Esophagus muscularis mucosa (tissue), 3 donors: ENCODE results near the gene GNAS-AS1.

Experiments used
- POLR2A ChIP-seq: fragments of 450-650 bp; IDR thresholded peaks from one replicate; pipeline ENCODE4 v1.6.1; 2017; ENCODE audit warnings: antibody characterized with exemption, moderate library complexity, mild to moderate bottlenecking, low read depth
- POLR2AphosphoS5 ChIP-seq, 2 donors: sonication (generic); formaldehyde crosslinking; IDR thresholded peaks; one replicate each; pipeline ENCODE4 v1.6.1; 2017; ENCODE audit warnings: antibody characterized with exemption in 2 of 2
- TF ChIP-seq, protein P1 (sequence below), 3 experiments: fragments of 200-600 bp in 2 of 3; fragments of 450-650 bp in 1 of 3; sonication (generic) in 2 of 3; IDR thresholded peaks; one replicate each; pipeline ENCODE4 v1.5.1; 2017 to 2019; ENCODE audit warnings: antibody characterized with exemption in 3 of 3, mild to moderate bottlenecking in 2 of 3, moderate library complexity in 1 of 3

- TF ChIP-seq, protein P1, sequence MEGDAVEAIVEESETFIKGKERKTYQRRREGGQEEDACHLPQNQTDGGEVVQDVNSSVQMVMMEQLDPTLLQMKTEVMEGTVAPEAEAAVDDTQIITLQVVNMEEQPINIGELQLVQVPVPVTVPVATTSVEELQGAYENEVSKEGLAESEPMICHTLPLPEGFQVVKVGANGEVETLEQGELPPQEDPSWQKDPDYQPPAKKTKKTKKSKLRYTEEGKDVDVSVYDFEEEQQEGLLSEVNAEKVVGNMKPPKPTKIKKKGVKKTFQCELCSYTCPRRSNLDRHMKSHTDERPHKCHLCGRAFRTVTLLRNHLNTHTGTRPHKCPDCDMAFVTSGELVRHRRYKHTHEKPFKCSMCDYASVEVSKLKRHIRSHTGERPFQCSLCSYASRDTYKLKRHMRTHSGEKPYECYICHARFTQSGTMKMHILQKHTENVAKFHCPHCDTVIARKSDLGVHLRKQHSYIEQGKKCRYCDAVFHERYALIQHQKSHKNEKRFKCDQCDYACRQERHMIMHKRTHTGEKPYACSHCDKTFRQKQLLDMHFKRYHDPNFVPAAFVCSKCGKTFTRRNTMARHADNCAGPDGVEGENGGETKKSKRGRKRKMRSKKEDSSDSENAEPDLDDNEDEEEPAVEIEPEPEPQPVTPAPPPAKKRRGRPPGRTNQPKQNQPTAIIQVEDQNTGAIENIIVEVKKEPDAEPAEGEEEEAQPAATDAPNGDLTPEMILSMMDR (IDR thresholded peaks at IDR 0.05): no peak
- TF ChIP-seq POLR2AphosphoS5 (IDR thresholded peaks at IDR 0.05) (no peak), POLR2A (no peak)
Observed at GRCh38 chr20:58880441-58880840, 29.7 kb upstream of the GNAS-AS1 start.
